ENCODE results near the gene MTG1.
A peak's percentile ranks its signal among the peaks of the same experiment; 100 is the strongest.

The MTG1 gene

GRCh38 chr10:133394064-133394663 is at the start of gene MTG1:
MTG1 (plus strand) TSS chr10:133394157; CDS start chr10:133394221, 64 bp downstream.
- Mint-ChIP-seq H3K9me3 (no peaks in the 10 kb centered on the region), H3K4me1 (ENCODE audit: low read depth) (peaks cover 32% of the 10 kb centered on the region), H3K27ac (peak within 1 kb of the TSS; percentile 97), H3K27me3 (ENCODE audit: low read depth) (no peaks in the 10 kb centered on the region), H3K4me3 (peak within 1 kb of the TSS; percentile 98), H3K36me3 (ENCODE audit: low read depth) (peaks cover 22% of the 10 kb centered on the region)

GRCh38 chr10:133344236-133344635 is 49.7 kb upstream of the MTG1 start:
- Mint-ChIP-seq H3K36me3 (ENCODE audit: low read depth) (no peaks in the 10 kb centered on the region), H3K27me3 (ENCODE audit: low read depth) (peaks cover 25% of the 10 kb centered on the region), H3K4me3 (no peak overlapping the region), H3K27ac (no peak overlapping the region), H3K4me1 (ENCODE audit: low read depth) (no peaks in the 10 kb centered on the region), H3K9me3 (no peaks in the 10 kb centered on the region)

- H3K4me3 Mint-ChIP-seq = no peak overlapping the region
- H3K36me3 Mint-ChIP-seq (ENCODE audit: low read depth) = no peaks in the 10 kb centered on the region
- no peak overlapping the region for H3K27ac Mint-ChIP-seq
- no peaks in the 10 kb centered on the region for H3K4me1 Mint-ChIP-seq (ENCODE audit: low read depth)
- peaks cover 24% of the 10 kb centered on the region for H3K27me3 Mint-ChIP-seq (ENCODE audit: low read depth)
- no peaks in the 10 kb centered on the region for H3K9me3 Mint-ChIP-seq
Observed at GRCh38 chr10:133346413-133346812, 47.5 kb upstream of the MTG1 start.

GRCh38 chr10:133347710-133348517 is 46.0 kb upstream of the MTG1 start:
- H3K4me3 Mint-ChIP-seq = no peak overlapping the region
- no peak overlapping the region for H3K27ac Mint-ChIP-seq
- no peaks in the 10 kb centered on the region for H3K36me3 Mint-ChIP-seq (ENCODE audit: low read depth)

GRCh38 chr10:133349160-133349568 is 44.8 kb upstream of the MTG1 start:
- Mint-ChIP-seq H3K36me3 (ENCODE audit: low read depth) (no peaks in the 10 kb centered on the region), H3K27ac (peak overlapping the region; percentile 19), H3K27me3 (ENCODE audit: low read depth) (peaks cover 9% of the 10 kb centered on the region), H3K9me3 (no peaks in the 10 kb centered on the region), H3K4me1 (ENCODE audit: low read depth) (no peaks in the 10 kb centered on the region), H3K4me3 (no peak overlapping the region)

More at GRCh38 chr10:133347710-133348517, 46.0 kb upstream of the MTG1 start:
- no peaks in the 10 kb centered on the region for H3K9me3 Mint-ChIP-seq
- H3K4me1 Mint-ChIP-seq (ENCODE audit: low read depth) = no peaks in the 10 kb centered on the region
- H3K27me3 Mint-ChIP-seq (ENCODE audit: low read depth) = peaks cover 16% of the 10 kb centered on the region

- Mint-ChIP-seq H3K27me3 (ENCODE audit: low read depth) (peaks cover 6% of the 10 kb centered on the region), H3K36me3 (ENCODE audit: low read depth) (no peaks in the 10 kb centered on the region), H3K27ac (no peak overlapping the region), H3K4me3 (no peak overlapping the region), H3K9me3 (no peaks in the 10 kb centered on the region), H3K4me1 (ENCODE audit: low read depth) (no peaks in the 10 kb centered on the region)
Observed at GRCh38 chr10:133349577-133350011, 44.4 kb upstream of the MTG1 start.

GRCh38 chr10:133350283-133350949 is 43.5 kb upstream of the MTG1 start:
- Mint-ChIP-seq H3K36me3 (ENCODE audit: low read depth) (no peaks in the 10 kb centered on the region), H3K9me3 (no peaks in the 10 kb centered on the region), H3K4me1 (ENCODE audit: low read depth) (no peaks in the 10 kb centered on the region), H3K4me3 (no peak overlapping the region), H3K27ac (no peak overlapping the region), H3K27me3 (ENCODE audit: low read depth) (peaks cover 5% of the 10 kb centered on the region)

GRCh38 chr10:133350950-133351329 is 43.0 kb upstream of the MTG1 start:
- Mint-ChIP-seq H3K4me3 (no peak overlapping the region), H3K9me3 (no peaks in the 10 kb centered on the region), H3K36me3 (ENCODE audit: low read depth) (no peaks in the 10 kb centered on the region), H3K27ac (no peak overlapping the region), H3K4me1 (ENCODE audit: low read depth) (no peaks in the 10 kb centered on the region), H3K27me3 (ENCODE audit: low read depth) (peaks cover under 1% of the 10 kb centered on the region)

- H3K36me3 Mint-ChIP-seq (ENCODE audit: low read depth) = no peaks in the 10 kb centered on the region
- H3K9me3 Mint-ChIP-seq = no peaks in the 10 kb centered on the region
- no peaks in the 10 kb centered on the region for H3K27me3 Mint-ChIP-seq (ENCODE audit: low read depth)
- no peak overlapping the region for H3K4me3 Mint-ChIP-seq
- no peaks in the 10 kb centered on the region for H3K4me1 Mint-ChIP-seq (ENCODE audit: low read depth)
- H3K27ac Mint-ChIP-seq = no peak overlapping the region
Observed at GRCh38 chr10:133351408-133352318, 42.3 kb upstream of the MTG1 start.

- Mint-ChIP-seq H3K36me3 (ENCODE audit: low read depth) (no peaks in the 10 kb centered on the region), H3K4me3 (no peak overlapping the region), H3K27ac (no peak overlapping the region), H3K4me1 (ENCODE audit: low read depth) (no peaks in the 10 kb centered on the region), H3K27me3 (ENCODE audit: low read depth) (no peaks in the 10 kb centered on the region), H3K9me3 (no peaks in the 10 kb centered on the region)
Observed at GRCh38 chr10:133353202-133353959, 40.6 kb upstream of the MTG1 start.

- H3K27ac Mint-ChIP-seq = no peak overlapping the region
- H3K36me3 Mint-ChIP-seq (ENCODE audit: low read depth) = no peaks in the 10 kb centered on the region
- H3K27me3 Mint-ChIP-seq (ENCODE audit: low read depth) = no peaks in the 10 kb centered on the region
- no peaks in the 10 kb centered on the region for H3K9me3 Mint-ChIP-seq
- no peaks in the 10 kb centered on the region for H3K4me1 Mint-ChIP-seq (ENCODE audit: low read depth)
- H3K4me3 Mint-ChIP-seq = no peak overlapping the region
Observed at GRCh38 chr10:133353988-133354605, 39.9 kb upstream of the MTG1 start.

GRCh38 chr10:133354672-133355240 is 39.2 kb upstream of the MTG1 start:
- Mint-ChIP-seq H3K9me3 (no peaks in the 10 kb centered on the region), H3K4me3 (no peak overlapping the region), H3K27me3 (ENCODE audit: low read depth) (no peaks in the 10 kb centered on the region), H3K36me3 (ENCODE audit: low read depth) (no peaks in the 10 kb centered on the region), H3K27ac (no peak overlapping the region), H3K4me1 (ENCODE audit: low read depth) (no peaks in the 10 kb centered on the region)

- Mint-ChIP-seq H3K27me3 (ENCODE audit: low read depth) (no peaks in the 10 kb centered on the region), H3K36me3 (ENCODE audit: low read depth) (no peaks in the 10 kb centered on the region), H3K4me3 (no peak overlapping the region), H3K4me1 (ENCODE audit: low read depth) (no peaks in the 10 kb centered on the region), H3K9me3 (no peaks in the 10 kb centered on the region), H3K27ac (no peak overlapping the region)
Observed at GRCh38 chr10:133355266-133355665, 38.7 kb upstream of the MTG1 start.
